ENCODE measurements around the gene GLIS1. TPM values are rescaled to one million over a fixed set of nuclear protein-coding genes. Genes with fewer than 3 reads are reported as not detected.

GLIS1 gene
- total RNA-seq, 1 experiment from 2014 or later: not detected

- Histone ChIP-seq H3F3A (ENCODE audit: insufficient read depth, low read depth) (peaks cover 8% of the 10 kb centered on the region; the same call in 1 of the 2 replicates), H3K4me1 (replicated peaks; ENCODE audit: insufficient read depth) (peaks cover 18% of the 10 kb centered on the region), H3K4me2 (peak overlapping the region; percentile 76), H3K4me3 (peak overlapping the region; percentile 40; the same call in 1 of the 2 replicates), H2AFZ (no peak overlapping the region; the same call in 1 of the 2 replicates), H3K79me2 (ENCODE audit: low read depth) (no peaks in the 10 kb centered on the region), H3K9me2 (ENCODE audit: insufficient read depth) (no peaks in the 10 kb centered on the region), H3K27me3 (ENCODE audit: insufficient read depth, low read depth) (peaks cover 40% of the 10 kb centered on the region), H3K9me3 (ENCODE audit: insufficient read depth, low read depth) (no peaks in the 10 kb centered on the region), H3K27ac (no peak overlapping the region), H4K20me1 (ENCODE audit: insufficient read depth) (no peaks in the 10 kb centered on the region), H3K36me3 (ENCODE audit: low read depth) (no peaks in the 10 kb centered on the region)
- DNase-seq: no peak
- TF ChIP-seq EZH2 (IDR thresholded peaks at IDR 0.05; ENCODE audit: low read depth) (no peak), CTCF (conservative IDR thresholded peaks at IDR 0.05) (no peak)
- intact Hi-C loops (cut with micrococcal nuclease; ENCODE audit: unreplicated experiment): no loop called here
- POLR2A ChIA-PET (ENCODE audit: unreplicated experiment): no interaction called here
- CTCF ChIA-PET: no interaction called here
- BruUV-seq (replicated peaks): no TSS peak
These were observed 54.2 kb downstream of the GLIS1 start for GRCh38 chr1:53684741-53685140.

- Histone ChIP-seq H3K9me2 (ENCODE audit: insufficient read depth) (no peaks in the 10 kb centered on the region), H3K9me3 (ENCODE audit: insufficient read depth, low read depth) (no peaks in the 10 kb centered on the region), H3K27ac (no peak overlapping the region), H3K4me2 (peak overlapping the region; percentile 76; the same call in 1 of the 2 replicates), H4K20me1 (ENCODE audit: insufficient read depth) (no peaks in the 10 kb centered on the region), H3K79me2 (ENCODE audit: low read depth) (no peaks in the 10 kb centered on the region), H3K4me3 (no peak overlapping the region), H3K27me3 (ENCODE audit: insufficient read depth, low read depth) (peaks cover 45% of the 10 kb centered on the region), H2AFZ (no peak overlapping the region), H3K36me3 (ENCODE audit: low read depth) (no peaks in the 10 kb centered on the region), H3F3A (ENCODE audit: insufficient read depth, low read depth) (peaks cover 8% of the 10 kb centered on the region; the same call in 1 of the 2 replicates), H3K4me1 (replicated peaks; ENCODE audit: insufficient read depth) (peaks cover 18% of the 10 kb centered on the region)
- DNase-seq: no peak
- CTCF ChIA-PET: no interaction called here
- intact Hi-C loops (cut with micrococcal nuclease; ENCODE audit: unreplicated experiment): no loop called here
- BruUV-seq (replicated peaks): no TSS peak
- TF ChIP-seq EZH2 (IDR thresholded peaks at IDR 0.05; ENCODE audit: low read depth): no peak
- no peak for TF ChIP-seq CTCF (conservative IDR thresholded peaks at IDR 0.05)
- POLR2A ChIA-PET (ENCODE audit: unreplicated experiment): no interaction called here
These were observed 54.8 kb downstream of the GLIS1 start for GRCh38 chr1:53683986-53684740.

GRCh38 chr1:53682881-53683280 lies 56.1 kb downstream of the GLIS1 start:
- BruUV-seq (replicated peaks): no TSS peak
- intact Hi-C loops (cut with micrococcal nuclease; ENCODE audit: unreplicated experiment): loop anchor here (1.0 kb wide), 1 partner anchor 198 kb away; no protein-coding TSS in a partner anchor
- Histone ChIP-seq H3K4me2 (no peak overlapping the region), H3K4me1 (replicated peaks; ENCODE audit: insufficient read depth) (peaks cover 18% of the 10 kb centered on the region), H2AFZ (no peak overlapping the region), H3F3A (ENCODE audit: insufficient read depth, low read depth) (peaks cover 8% of the 10 kb centered on the region; the same call in 1 of the 2 replicates), H4K20me1 (ENCODE audit: insufficient read depth) (no peaks in the 10 kb centered on the region), H3K79me2 (ENCODE audit: low read depth) (no peaks in the 10 kb centered on the region), H3K9me3 (ENCODE audit: insufficient read depth, low read depth) (no peaks in the 10 kb centered on the region), H3K36me3 (ENCODE audit: low read depth) (no peaks in the 10 kb centered on the region), H3K27ac (no peak overlapping the region), H3K4me3 (no peak overlapping the region), H3K9me2 (ENCODE audit: insufficient read depth) (no peaks in the 10 kb centered on the region), H3K27me3 (ENCODE audit: insufficient read depth, low read depth) (peaks cover 46% of the 10 kb centered on the region)
- TF ChIP-seq CTCF (conservative IDR thresholded peaks at IDR 0.05): no peak
- no peak for TF ChIP-seq EZH2 (IDR thresholded peaks at IDR 0.05; ENCODE audit: low read depth)
- DNase-seq: no peak
- CTCF ChIA-PET: interaction anchor here (0.7 to 1.5 kb wide), 2 partner anchors 78 to 196 kb away, joined by 3 read pairs; no protein-coding TSS in a partner anchor
- POLR2A ChIA-PET (ENCODE audit: unreplicated experiment): no interaction called here

Data from PC-9 (cell line).